HG02759 (cell line): ENCODE data around the gene GALNT9.
"Not testable (repeated sequence)": the region's sequence is repeated elsewhere in the genome, so short reads cannot be mapped to it uniquely, and the experiment has no call there.

Experiments
- ATAC-seq: cut with Tn5 transposase; IDR thresholded peaks from one replicate; pipeline ENCODE4 v1.9.1; 2021; ENCODE audit warnings: mild to moderate bottlenecking, moderate library complexity; ENCODE audit not compliant: unreplicated experiment

Gene GALNT9

DNA sequence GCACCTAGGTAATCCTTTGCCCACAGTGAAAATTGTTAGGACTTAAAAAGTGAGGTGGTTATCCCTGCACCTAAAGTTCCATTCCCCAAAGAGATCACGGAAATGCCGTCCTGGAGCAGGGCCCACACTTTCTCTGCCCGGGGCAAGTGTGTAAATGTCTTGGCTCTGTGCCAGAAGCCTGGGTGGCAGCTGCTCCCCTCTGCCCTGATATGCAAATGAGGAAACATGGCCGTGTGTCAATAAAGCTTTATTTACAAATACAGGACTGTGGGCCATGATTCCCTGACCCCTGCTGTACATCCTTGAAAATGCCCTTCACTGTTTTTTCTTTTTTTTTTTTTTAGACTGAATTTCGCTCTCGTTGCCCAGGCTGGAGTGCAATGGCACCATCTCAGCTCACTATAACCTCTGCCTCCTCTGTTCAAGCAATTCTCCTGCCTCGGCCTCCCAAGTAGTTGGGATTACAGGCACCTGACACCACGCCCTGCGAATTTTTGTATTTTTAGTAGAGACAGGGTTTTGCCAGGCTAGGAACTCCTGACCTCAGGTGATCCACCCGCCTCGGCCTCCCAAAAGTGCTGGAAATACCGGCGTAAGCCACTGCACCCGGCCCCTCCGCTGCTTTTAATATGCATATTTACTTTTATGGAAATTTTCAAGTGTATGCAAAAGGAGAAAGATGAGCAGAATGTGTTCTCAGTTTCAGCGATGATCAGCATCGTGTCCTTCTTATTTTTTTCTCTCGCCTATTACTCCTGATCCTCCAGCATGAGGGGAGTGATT is 75.5 kb downstream of the GALNT9 start:
- ATAC-seq, result no peak

DNA sequence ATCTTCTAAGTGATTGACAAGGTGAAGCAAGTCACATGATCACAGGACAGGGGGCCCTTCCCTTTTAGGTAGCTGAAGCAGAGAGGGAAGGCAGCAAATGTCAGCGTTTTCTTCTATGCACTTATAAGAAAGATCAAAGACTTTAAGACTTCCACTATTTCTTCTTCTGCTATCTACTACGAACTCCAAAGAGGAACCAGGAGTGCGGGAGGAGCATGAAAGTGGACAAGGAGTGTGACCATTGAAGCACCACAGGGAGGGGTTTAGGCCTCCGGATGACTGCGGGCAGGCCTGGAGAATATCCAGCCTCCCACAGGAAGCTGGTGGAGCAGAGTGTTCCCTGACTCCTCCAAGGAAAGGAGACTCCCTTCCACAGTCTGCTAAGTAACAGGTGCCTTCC is 76.4 kb downstream of the GALNT9 start:
- ATAC-seq, result not testable (repeated sequence)

DNA sequence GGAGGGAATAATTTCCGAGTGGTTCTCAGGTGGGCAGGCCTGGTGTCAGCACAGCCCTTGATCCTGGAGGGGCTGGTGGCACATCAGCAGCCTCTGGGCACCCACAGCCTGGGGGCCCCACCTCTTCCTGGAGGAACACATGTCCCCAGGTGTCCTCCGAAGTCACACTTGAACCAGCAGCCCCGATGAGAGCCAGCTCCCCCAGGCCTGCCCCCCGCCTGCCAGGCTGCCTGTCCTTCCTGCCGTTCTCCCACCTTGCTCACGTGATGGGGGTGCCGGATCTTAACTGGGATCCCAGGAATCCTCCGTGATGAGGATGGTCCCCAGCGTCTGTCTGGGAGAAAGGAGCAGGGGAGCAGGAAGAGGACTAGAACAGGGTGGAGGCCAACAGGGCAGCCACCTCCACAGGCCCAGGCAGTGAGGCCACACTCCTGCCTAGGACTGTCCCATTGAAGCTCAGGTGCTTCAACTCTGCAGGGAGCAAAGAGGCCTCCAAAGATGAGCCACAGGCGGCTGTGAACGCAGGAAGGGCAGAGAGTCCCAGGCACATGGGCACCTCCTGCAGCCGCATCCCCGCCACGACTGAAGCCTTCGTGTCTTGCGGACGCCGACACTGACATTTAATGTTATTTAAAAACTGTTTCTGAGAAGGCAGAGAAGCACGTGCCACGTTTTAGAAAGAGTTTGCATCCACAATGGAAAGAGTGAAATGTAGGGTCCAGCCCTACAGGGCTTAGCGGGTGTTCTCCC is 77.5 kb downstream of the GALNT9 start:
- no peak for ATAC-seq

DNA sequence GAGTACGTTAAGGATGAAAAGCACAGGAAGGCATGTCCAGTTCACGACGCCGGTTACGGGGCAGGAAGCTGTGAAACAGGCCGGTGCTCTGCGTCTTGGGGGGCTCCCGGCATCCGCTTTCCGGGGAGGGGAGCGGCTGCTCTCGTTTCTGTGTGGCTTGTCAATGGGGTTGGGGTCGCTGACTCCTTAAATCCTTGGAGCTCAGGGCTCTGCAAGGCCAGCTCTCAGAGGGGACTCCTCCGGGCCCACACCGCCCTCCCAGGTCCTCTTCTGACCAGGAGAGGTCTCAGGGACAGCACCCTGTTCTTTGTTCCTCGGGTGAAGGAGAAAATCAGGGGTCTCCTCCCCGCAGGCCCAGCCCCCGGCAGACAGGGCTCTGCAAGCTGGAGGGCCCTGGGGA is 78.1 kb downstream of the GALNT9 start:
- ATAC-seq, result no peak

DNA sequence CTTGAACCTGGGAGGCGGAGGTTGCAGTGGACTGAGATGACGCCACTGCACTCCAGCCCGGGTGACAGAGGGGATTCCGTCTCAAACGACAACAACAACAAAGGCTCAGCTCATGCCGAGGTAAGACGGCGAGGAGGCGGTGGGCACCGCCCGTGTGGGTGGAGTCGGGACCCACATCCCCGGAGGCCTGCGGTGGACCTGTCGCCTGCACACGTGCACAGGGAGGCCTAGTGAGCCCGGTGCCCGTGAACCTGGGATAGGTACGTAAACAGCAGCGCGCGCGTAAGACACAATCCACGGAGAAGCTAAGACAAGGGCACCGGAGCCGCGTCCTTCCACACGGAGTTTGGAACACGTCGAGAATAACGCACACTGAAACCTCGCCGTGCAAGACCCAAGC is 78.7 kb downstream of the GALNT9 start:
- no peak for ATAC-seq

DNA sequence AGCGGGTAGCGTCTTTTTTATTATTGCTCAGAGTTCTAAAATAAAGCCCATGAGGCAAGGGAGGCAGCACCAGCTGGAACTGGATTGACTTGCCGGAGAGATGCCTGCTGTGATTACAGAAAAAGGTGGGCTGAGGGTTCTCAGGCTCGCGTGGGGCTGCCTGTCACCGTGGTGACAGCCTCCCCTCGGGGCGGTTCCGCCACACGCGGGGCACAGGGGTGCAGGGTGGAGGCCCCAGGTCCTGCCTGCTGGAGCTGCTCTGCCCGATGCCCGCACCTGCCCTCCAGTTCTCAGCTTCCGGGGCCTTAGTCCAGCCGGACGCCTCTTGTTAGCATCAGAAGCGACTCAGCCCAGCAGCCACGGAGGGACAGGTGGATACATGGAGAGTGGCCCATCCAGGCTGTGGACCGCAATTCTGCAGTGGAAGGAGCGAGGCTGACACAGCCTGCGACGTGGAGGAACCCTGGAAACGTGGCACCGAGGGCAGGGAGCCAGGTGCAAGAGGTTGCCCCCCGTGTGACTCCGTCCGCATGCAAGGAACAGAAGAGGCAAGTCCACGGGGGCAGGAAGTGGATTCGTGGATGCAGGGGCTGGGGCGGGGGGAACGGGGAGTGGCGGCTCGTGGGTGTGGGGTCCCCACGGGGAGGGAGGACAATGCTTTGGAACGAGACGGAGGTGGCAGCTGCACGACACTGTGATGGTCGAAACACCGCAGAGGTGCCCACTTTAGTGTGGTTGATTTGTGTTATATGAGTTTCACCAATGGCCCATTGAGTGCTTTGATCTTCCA is 79.5 kb downstream of the GALNT9 start:
- ATAC-seq, result no peak

DNA sequence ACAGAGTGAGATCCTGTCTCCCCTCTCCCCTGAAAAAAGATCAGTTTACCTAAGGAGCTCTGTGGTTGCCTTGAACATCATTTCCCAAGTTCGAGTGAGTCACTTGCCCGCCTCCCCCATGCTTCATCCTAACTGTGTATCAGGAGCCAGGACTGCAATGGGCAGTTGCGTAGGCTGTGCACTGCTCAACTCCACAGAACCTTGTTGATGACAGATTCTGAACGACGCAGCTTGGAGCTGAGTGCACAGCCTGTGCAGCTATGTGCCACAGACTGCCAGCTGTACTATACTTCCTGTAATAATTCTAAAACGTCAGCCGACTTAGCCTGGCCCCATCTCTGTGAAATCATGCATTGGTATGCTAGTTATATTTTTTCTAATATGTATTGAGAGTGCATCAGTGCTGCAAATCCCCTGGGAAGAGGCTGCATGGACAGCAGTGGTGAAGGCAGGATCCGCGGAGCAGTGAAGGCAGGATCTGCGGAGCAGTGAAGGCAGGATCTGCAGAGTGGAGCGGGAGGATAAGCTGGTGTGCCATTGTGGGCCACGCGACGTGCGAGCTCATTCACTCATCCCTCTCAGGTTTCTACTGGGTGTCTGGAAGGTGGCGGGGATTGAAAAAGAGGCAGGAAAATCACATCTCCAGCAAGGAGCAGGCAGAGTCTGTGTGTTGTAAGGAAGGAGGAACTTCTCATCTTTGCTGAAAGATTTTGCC is 80.8 kb downstream of the GALNT9 start:
- no peak for ATAC-seq

DNA sequence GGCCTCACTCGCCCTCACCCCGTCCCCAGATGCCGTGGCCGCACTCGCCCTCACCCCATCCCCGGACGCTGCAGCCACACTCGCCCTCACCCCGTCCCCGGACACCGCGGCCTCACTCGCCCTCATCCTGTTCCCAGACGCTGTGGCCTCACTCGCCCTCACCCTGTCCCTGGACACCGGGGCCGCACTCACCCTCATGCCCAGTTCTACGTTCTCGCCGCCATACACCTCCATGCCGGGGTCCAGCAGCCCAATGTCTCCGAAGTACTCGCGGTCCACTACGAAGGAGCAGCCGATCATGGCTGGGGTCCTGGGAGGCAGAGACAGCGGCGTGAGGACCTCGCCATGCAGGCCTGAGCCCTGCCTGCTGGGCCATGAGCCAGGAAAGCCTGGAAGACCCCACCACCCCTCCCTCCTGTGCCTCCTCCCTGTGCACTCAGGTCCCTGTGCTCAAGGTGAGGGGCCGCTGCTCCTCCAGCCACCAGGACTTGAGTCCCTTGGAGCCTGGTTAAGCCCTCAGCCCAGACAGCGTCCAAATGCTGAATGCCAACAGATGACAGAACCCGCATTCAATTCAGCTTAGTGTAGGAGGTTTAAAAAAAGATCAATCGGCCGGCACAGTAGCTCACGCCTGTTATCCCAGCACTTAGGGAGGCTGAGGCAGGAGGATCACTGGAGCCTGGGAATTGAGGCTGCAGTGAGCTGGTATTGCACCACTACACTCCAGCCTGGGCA is 81.5 kb downstream of the GALNT9 start:
- ATAC-seq, result no peak

DNA sequence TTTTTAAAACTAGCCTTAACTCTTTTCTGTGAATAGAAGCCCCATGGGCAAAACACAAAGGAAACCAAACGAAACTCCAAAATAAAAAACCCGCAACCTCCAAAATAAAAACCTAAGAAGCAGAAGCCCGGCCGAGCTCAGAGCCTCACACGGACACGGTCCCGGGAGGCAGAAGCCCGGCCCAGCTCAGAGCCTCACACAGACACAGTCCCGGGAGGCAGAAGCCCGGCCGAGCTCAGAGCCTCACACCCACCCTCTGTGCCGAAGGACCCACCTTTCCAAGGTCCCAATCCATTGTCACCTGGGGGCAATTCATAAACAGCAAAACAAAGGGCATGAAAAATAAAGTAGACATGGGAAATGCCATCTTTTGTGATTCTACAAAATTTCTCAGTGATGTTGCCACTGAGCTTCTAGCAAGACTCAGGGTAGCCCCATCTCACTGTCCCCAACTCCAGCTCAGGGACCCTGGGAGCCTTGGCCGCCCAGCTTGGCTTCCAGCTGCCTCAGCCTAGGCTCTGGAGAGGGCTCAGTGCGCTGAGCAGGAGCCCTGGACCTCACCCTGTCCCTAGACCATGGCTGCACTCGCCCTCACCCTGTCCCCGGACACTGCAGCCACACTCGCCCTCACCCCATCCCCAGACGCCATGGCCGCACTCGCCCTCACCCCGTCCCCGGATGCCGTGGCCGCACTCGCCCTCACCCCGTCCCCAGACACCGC is 82.2 kb downstream of the GALNT9 start:
- ATAC-seq, result no peak

DNA sequence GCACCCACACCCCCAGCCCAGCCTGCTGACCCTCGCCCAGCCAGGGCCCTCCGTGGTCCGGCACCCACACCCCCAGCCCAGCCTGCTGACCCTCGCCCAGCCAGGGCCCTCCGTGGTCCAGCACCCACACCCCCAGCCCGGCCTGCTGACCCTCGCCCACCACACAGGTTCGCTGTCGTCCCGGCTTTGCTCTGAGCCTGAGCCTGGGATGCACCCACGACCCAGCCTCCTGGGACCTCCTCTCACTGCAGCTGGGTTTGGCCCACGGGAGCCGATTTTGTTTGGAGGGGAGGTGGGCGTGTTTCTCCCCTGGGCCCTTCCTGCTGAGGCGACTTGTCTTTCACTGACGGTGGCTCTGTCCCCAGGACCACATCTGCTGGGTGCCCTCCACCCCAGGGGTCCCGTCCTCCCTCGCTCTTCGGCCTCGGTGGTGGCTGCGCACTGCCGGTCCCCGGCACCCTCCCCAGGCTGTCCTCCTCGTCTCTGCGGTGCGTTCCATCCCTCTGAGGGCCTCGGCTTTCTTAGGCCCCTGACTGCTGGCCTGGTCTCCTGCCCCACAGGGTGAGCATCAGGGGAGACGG is 83.8 kb downstream of the GALNT9 start:
- ATAC-seq, result no peak

DNA sequence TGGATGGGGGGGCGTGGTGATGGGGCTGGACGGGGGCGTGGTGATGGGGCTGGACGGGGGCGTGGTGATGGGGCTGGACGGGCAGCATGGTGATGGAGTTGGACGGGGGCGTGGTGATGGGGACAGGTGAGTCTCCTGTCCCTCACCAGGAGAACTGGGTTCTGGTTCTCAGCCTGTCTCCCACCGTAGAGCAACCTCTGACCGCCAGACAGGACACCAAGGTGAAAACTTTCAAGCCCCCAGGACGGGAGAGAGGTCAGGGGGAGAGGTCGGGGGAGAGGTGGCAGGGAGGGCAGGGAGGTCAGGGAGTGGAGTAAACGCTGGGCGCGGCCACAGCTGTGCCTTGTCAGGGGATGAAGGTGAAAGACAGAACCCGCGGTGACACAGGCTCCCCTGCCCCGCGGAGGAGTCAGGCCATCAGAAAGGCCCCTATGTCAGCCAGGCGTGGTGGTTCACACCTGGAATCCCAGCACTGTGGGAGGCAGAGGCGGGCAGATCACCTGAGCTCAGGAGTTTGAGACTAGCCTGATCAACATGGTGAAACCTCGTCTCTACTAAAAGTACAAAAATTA is 84.6 kb downstream of the GALNT9 start:
- ATAC-seq, result no peak

DNA sequence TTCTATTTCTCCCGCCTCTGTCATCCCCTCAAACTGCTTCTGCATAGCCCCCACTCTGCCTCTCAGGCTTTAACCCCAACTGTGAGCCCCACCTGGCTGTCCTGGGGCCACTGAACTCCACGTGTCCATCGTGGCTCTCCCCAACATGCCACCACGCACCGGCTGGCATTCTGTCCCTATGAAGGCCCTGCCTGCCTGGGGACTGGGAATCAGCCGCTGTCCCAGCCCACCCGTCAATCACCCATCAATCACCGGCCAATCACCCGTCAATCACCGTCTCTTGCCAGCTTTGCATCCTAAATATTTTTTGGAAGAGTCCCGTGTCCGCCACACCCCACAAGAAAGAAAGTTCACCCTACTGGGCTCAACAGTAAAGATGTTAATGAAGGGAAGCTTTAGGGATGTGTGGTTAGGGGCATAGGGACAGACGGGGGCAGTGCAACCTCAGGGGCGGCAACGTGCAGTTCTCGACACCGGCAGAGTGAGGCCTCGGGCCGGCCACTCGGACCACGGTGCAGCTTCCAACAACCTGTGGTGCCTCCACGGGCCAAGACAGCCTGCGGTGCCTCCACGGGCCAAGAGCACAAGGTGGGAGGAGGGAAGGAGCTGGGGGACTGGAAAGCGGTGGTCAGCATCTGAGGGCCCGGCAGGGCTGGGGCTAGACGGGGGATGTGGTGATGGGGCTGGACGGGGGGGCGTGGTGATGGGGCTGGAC is 85.6 kb downstream of the GALNT9 start:
- ATAC-seq, result no peak

DNA sequence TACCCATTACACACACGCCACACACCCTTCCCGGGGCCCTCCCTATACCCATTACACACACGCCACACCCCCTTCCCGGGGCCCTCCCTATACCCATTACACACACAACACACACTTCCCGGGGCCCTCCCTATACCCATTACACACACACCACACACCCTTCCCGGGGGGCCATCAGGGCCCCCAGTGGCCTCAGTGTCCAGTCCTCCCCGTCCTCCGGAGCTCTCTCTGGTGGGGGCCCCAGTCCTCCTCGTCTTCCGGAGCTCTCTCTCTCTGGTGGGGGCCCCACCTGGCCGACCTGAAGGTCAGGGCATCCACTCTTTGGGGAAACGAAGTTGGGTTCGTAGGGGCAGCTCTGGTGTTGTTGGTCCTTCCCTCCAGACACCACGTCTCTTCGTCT is 86.2 kb downstream of the GALNT9 start:
- ATAC-seq, result not testable (repeated sequence)

DNA sequence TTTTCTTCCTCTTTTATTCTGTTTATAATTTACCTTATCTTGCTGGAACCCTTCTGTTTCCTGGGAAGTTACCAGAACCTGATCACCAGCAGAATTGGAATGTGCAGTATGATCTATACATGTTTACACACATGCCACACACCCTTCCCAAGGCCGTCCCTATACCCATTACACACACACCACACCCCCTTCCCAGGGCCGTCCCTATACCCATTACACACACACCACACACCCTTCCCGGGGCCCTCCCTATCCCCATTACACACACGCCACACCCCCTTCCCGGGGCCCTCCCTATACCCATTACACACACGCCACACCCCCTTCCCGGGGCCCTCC is 88.8 kb downstream of the GALNT9 start:
- not testable (repeated sequence) for ATAC-seq

DNA sequence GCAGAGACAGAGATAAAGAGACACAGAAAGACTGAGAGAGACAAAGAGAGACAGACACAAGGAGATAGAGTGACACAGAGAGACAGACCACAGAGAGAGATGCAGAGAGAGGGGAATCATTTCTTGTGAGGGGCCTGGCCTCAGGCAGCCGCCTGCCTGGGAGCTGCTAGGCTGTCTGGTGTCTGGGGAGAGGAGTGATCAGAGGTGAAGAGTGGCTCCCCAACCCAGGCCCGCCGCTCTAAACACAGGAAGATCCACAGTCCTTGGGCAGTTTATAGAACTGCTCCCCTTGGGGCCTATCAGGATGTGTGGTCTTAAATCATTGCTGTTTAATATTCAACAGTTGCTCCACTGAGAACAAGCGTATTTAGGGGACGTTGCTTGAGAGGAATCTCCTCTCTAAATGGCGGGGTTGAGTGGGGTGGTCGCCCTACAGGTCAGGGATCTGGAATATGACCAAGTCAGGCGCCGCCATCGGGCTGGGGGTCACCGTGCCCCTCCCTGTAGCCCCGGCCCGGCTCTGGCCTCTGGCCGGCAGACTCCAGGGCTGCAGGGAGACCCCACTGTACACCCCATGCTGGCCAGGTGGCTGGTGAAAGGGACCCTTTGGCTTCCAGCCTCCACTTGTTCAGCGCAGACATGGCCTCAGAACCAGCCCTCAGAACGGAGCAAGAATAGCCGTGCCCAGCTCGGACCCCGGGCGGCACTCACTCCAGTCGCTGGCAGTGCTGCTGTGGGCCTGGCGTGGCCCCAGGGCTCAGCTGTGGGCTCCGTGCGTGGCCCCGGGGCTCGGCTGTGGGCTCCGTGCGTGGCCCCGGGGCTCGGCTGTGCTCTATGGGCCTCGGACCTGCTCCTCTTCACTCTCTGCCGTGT is 89.4 kb downstream of the GALNT9 start:
- no peak for ATAC-seq

DNA sequence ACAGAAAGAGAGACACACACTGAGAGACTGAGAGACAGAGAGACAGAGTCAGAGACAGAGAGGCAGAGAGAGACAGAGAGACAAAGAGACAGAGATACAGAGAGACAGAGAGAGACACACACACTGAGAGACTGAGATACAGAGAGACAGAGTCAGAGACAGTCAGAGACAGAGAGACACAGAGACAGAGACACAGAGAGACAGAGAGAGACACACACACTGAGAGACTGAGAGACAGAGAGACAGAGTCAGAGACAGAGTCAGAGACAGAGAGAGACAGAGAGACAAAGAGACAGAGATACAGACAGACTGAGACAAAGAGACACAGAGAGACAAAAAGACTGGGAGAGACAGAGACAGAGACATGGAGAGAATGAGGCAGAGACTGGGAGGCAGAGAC is 90.0 kb downstream of the GALNT9 start:
- no peak for ATAC-seq

DNA sequence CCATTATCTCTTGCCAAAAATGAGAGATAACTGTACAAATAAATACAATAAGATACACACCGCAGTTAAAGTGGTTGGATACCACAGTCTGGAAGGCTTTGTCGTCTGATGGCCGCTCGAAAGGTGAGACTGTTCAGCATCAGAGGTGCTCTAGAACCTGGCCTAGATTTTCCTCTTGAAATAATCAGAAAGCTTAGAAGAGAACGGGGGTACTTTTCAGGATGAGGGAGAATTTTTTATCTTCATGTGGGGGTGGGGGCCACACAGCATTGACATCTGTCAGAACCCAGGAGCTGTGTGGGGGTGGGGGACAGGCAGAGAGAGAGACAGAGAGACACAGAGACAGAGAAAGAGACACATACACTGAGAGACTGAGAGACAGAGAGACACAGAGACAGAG is 90.5 kb downstream of the GALNT9 start:
- no peak for ATAC-seq

DNA sequence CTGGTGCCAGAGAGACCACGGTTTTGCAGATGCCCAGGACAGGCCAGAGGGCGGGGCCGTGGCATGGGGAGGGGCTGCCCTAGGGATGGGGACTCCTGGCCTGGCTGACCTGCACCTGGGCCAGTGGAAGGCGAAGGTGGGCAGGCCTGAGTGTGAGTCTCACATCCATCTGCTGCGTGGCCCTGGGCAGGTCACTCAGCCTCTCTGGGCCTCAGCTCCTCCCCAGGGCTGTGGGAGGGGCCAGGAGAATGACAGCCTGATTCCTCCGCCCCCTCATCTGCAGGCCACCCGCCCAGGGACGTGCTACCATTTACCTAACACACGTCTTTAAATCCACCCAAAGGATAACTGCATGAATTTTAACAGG is 90.9 kb downstream of the GALNT9 start:
- no peak for ATAC-seq
